HL-60 (cell line): ENCODE measurements around the gene CDH22.

Source experiments
- DNase-seq, 2 experiments: peaks; one replicate each; pipeline ENCODE4 v3.0.0-alpha.2; 2010 to 2020; ENCODE audit warnings: low read depth in 1 of 2, low spot score in 1 of 2
- H3K27ac ChIP-seq: fragments of 250-450 bp; sonication (Bioruptor Pico); replicated peaks from 2 replicates; pipeline ENCODE4 v1.5.1; 2020; ENCODE audit warnings: mild to moderate bottlenecking, moderate library complexity
- H3K27me3 ChIP-seq: fragments of 250-450 bp; sonication (Bioruptor Pico); 2 replicates; pipeline ENCODE4 v1.5.1; 2021; ENCODE audit warnings: mild to moderate bottlenecking, moderate library complexity; ENCODE audit not compliant: insufficient read depth, poor library complexity, severe bottlenecking
- H3K4me3 ChIP-seq: replicated peaks from 2 replicates; pipeline ENCODE4 v1.5.1; 2011; ENCODE audit warnings: mild to moderate bottlenecking, control low read depth, low read length; ENCODE audit not compliant: insufficient read depth
- GABPA ChIP-seq: IDR thresholded peaks from 2 replicates; pipeline ENCODE4 v1.6.1; 2012; ENCODE audit warnings: low read depth
- POLR2AphosphoS5 ChIP-seq: IDR thresholded peaks from 2 replicates; pipeline ENCODE4 v1.6.1; 2012; ENCODE audit warnings: low read depth
- SPI1 ChIP-seq: IDR thresholded peaks from 2 replicates; pipeline ENCODE4 v1.6.1; 2012; ENCODE audit warnings: low read depth, mild to moderate bottlenecking, borderline replicate concordance
- TF ChIP-seq, protein P1 (sequence below): IDR thresholded peaks from 2 replicates; pipeline ENCODE4 v1.6.1; 2012; ENCODE audit warnings: low read depth; ENCODE audit not compliant: insufficient replicate concordance
- TF ChIP-seq, protein P2 (sequence below): IDR thresholded peaks from one replicate; pipeline ENCODE4 v1.5.1; 2011; ENCODE audit warnings: low read length, control low read depth, inconsistent platforms; ENCODE audit not compliant: insufficient read depth

Gene CDH22

DNA sequence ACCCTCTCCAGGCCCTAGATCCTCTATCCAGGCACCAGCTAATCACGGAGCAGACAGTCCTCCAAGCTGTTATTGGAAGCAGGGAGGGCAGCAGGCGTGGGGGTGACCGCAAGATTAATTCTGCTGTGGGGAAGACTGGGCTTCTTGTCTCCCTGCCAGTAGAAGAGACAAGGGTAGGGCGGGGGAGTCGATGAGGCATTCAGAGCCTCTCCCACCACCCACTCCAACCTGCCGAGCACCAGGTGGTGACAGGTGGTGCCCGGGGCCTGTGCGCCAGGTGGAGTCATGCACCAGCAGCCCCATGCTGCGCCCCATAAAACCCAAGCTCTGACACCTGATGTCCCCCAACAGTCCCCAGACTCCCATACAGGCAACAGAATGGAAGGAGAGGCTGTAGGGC is 89.6 kb downstream of the CDH22 start:
- Histone ChIP-seq H3K27ac (no peak overlapping the region), H3K27me3 (no peaks in the 10 kb centered on the region), H3K4me3 (no peak overlapping the region)
- TF ChIP-seq, protein P1, sequence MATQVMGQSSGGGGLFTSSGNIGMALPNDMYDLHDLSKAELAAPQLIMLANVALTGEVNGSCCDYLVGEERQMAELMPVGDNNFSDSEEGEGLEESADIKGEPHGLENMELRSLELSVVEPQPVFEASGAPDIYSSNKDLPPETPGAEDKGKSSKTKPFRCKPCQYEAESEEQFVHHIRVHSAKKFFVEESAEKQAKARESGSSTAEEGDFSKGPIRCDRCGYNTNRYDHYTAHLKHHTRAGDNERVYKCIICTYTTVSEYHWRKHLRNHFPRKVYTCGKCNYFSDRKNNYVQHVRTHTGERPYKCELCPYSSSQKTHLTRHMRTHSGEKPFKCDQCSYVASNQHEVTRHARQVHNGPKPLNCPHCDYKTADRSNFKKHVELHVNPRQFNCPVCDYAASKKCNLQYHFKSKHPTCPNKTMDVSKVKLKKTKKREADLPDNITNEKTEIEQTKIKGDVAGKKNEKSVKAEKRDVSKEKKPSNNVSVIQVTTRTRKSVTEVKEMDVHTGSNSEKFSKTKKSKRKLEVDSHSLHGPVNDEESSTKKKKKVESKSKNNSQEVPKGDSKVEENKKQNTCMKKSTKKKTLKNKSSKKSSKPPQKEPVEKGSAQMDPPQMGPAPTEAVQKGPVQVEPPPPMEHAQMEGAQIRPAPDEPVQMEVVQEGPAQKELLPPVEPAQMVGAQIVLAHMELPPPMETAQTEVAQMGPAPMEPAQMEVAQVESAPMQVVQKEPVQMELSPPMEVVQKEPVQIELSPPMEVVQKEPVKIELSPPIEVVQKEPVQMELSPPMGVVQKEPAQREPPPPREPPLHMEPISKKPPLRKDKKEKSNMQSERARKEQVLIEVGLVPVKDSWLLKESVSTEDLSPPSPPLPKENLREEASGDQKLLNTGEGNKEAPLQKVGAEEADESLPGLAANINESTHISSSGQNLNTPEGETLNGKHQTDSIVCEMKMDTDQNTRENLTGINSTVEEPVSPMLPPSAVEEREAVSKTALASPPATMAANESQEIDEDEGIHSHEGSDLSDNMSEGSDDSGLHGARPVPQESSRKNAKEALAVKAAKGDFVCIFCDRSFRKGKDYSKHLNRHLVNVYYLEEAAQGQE: no peak
- TF ChIP-seq, protein P2, sequence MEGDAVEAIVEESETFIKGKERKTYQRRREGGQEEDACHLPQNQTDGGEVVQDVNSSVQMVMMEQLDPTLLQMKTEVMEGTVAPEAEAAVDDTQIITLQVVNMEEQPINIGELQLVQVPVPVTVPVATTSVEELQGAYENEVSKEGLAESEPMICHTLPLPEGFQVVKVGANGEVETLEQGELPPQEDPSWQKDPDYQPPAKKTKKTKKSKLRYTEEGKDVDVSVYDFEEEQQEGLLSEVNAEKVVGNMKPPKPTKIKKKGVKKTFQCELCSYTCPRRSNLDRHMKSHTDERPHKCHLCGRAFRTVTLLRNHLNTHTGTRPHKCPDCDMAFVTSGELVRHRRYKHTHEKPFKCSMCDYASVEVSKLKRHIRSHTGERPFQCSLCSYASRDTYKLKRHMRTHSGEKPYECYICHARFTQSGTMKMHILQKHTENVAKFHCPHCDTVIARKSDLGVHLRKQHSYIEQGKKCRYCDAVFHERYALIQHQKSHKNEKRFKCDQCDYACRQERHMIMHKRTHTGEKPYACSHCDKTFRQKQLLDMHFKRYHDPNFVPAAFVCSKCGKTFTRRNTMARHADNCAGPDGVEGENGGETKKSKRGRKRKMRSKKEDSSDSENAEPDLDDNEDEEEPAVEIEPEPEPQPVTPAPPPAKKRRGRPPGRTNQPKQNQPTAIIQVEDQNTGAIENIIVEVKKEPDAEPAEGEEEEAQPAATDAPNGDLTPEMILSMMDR: no peak
- TF ChIP-seq SPI1 (no peak), POLR2AphosphoS5 (no peak), GABPA (no peak)
- no peak for DNase-seq

DNA sequence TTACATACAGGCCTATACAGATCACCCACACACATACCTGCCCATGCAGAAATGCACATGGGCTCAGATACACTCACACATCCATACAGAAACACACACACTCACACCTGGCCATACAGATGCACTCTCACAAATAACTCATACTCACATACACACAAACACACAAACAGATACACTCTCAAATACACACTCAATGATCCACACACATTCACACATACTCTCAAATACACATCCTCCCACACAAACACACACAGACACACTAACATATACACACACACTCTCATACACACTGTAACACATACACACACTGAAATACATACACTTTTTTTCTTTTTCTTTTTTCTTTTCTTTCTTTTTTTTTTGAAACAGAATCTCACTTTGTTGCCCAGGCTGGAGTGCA is 90.7 kb downstream of the CDH22 start:
- TF ChIP-seq POLR2AphosphoS5 (no peak), GABPA (no peak), SPI1 (no peak)
- TF ChIP-seq, protein P1: no peak
- TF ChIP-seq, protein P2: no peak
- no peak for DNase-seq

DNA sequence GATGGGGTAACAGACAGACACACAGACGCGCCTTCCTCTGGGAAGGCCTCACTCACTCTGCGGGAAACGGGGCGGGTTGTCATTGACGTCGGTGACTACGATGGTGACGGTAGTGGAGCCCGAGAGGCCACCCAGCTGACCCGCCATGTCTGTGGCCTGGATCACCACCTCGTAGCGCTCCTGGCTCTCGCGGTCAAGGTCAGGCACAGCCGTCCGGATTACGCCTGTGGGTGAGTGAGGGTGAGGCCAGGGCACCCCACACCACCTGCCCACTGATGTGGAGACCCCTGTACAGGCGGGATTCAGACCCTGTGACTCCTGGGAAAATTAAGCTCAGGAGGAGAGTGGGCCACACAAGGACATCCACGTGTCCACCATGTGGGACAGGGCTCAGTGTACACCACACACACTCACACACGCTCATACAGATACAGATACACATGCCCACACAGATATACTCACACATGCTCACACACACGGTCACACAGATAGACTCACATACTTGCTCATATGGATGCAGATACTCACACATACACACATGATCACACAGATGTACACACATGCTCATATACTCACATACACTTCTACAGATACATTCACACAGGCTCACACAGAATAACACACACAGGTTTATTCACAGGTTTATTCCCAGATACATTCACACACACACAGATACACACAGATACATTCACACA is 91.4 kb downstream of the CDH22 start:
- Histone ChIP-seq H3K27me3 (no peaks in the 10 kb centered on the region), H3K4me3 (no peak overlapping the region), H3K27ac (no peak overlapping the region)
- TF ChIP-seq GABPA (no peak), SPI1 (no peak), POLR2AphosphoS5 (no peak)
- TF ChIP-seq, protein P2: no peak
- TF ChIP-seq, protein P1: no peak
- no peak for DNase-seq

More for the DNA sequence above, 90.7 kb downstream of the CDH22 start:
- H3K27ac ChIP-seq: no peak overlapping the region
- H3K27me3 ChIP-seq: no peaks in the 10 kb centered on the region
- H3K4me3 ChIP-seq: no peak overlapping the region
